Epidermal melanocyte (primary cell): ENCODE results near the gene CLCA4.
"Not testable (repeated sequence)": the region's sequence is repeated elsewhere in the genome, so short reads cannot be mapped to it uniquely, and the experiment has no call there.

Experiments
- DNase-seq: peaks from one replicate; pipeline ENCODE4 v3.0.0; 2011; ENCODE audit warnings: low spot score; ENCODE audit not compliant: insufficient read length

Gene CLCA4

DNA sequence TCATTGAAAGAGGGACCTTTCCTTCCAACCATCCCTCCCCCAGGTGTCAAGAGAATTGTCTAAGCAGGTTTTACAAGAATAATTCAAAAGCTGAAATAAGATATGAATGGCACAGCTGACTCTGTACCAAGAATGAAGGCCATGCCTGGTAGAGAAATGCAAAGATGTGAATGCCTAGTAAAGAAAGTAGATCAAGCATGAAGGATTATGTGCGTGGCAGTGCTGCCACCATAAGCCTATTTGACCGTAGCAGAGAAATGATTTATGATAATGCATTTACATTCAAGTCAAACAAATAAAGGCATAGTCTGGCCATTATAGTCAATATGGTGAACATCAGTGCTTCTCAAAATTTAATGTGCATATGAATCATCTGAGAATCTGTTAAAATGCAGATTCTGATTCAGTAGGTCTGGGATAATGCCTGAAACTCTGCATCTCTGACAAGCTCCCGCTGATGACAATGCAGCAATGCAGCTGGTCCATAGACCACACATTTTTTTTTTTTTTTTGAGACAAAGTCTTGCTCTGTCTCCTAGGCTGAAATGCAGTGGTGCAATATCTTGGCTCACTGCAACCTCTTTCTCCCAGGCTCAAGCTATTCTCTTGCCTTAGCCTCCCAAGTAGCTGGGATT lies 16.6 kb upstream of the CLCA4 start:
- no peak for DNase-seq

DNA sequence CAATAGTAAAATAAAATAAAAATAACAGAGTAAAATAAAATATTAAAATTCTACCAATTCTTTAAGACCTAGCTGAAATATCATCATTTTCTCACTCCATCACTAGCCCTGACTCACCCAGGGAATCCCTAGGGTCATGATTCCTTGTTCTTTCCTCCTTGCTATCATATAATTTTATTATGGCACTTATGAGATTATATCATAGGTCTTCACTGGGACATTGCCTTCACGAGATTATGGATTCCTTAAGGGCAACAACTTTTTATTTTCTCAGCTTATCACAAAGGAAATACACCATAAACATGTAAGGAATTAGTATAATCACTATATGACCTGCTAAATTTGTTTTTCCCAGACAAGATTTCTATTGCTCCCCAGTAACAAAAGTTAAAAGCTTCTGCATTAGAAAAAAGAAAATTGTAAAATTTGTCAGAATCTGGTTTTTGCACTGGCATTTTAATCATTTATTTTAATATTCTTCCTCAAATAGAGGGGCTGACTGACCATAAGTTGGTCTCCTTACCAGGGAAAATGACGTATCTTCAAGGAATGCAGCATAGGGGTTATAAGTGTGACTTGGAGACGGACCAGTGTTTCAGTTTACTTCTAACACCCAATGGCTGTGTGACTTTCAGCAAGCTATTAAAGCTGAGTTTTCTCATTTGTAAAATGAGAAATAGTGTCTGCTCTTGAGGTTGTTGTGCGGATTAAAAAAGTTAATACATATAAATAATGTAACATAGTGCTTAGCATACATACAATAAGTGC lies 8.8 kb upstream of the CLCA4 start:
- no peak for DNase-seq

DNA sequence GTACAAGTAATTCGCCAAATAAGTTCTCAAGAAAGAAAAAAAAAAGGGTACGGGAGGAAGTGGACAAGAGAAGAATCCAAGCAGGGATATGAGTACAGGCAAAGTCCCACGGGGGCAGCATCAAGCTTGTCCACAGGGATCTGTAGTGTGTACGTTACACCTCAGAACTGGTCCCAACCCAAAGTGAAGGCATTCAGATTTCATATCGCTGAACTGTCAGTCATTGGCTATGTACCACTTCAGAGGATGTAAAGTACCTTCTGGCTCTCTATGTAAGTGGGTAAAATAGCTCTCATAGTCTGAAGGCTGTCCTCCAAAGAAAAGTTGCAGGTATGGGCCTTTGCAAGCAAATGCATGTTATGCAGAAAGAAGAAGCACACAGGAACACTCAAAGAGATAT lies 8.1 kb upstream of the CLCA4 start:
- DNase-seq, result no peak

DNA sequence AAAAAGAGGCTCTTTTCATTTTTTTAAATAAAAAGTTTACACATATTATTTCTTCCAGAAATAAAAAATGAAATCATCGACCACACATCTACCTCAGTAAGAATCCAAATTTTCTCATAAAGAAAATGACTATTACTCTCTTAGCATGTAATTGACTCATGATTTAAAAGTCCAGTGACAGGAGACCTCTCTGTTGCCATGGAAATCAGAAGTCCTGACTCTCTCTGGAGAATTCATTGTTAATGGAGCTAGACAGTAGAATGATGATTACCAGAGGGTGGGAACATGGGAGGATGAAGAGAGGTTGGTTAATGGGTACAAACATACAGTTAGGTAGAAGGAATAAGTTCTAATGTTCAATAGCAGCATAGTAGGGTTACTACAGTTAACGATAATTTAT lies 5.0 kb upstream of the CLCA4 start:
- DNase-seq, result no peak

DNA sequence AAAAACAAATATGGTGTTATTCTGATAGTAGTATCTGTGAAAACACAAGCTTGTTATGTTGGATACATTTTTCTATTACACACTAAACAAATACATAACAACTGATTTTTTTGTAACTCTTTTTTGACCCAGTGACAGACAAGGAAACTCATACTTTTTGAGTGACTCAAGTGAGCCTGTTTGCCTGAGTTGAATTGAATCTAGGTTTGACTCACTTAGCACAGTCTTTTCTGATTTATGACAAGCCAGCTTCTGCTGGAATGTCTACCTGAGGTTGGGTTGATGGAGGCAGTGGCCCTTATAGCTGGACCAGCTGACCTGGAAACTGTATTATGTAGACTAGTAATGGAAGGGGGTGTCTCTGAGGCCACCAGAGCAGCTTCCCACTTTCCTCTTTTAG lies 4.2 kb upstream of the CLCA4 start:
- no peak for DNase-seq

DNA sequence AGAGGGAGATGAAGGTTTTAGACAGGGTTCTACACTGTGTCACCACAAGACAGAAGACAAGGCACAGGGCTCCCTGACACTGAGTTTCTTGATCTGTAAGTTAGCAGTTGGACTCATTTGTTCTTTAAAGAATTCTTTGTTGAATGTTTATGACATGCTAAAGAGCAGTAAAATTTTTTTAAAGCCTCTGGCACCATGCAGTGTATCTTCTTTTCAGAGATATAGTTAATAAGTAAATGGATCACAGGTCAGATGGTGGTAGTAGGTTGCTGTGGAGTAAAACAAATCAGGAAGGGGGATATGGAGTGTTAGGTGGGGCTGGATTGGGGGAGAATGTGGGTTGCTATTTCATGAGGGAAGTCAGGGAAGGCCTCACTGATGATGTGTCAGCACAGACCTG lies 2.0 kb downstream of the CLCA4 start:
- DNase-seq, result no peak

DNA sequence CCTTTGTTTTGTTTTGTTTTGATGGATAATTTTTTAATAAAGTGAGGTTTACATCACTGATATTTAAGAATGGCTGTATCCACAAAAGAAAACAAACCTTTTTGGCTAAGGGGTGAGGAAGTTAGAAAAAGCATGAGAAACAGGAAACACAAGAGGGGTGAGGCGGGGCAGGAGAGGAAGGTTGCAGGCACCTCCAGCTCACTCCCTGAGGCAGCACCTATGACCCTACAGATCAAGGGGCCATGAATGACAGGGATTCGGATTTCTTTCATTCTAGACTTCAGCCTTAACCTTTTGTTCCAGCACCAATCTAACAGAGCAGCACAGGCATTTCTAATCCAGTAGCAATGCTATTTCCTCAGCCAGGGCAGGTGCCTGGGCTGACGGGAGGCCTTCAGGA lies 4.4 kb downstream of the CLCA4 start:
- DNase-seq, result no peak

DNA sequence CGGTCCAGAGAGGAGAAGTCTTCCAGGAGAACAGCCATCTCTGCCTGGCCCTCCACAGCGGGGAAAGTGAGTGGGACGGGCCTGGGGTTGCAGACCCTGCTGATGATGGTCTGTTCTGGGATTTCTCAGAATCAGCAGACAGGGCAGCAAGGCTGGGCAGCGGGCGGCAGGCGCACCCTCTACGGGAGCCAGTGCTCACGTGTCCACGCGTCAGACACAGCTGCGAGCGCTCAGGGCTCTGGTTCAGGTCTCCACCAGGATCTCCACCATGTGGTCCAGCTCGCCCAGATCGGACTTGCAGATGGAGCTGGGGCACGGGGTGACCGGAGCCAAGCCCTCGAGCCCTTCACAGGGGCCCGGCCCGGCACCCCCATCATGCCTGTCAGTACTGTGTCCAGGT lies 5.5 kb downstream of the CLCA4 start:
- DNase-seq, result no peak

DNA sequence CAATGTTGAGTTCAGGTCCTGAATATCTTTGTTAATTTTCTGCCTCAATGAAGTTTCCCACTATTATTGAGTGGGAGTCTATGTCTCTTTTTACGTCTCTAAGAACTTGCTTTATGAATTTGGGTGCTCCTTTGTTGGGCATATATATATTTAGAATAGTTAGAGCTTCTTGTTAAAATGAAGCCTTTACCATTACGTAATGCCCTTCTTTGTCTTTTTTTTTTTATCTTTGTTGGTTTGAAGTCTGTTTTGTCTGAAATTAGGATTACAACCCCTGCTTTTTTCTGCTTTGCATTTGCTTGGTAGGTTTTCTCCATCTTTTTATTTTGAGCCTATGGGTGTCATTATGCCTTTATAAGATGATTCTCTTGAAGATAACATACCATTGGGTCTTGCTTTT lies 10.9 kb downstream of the CLCA4 start:
- DNase-seq, result no peak

DNA sequence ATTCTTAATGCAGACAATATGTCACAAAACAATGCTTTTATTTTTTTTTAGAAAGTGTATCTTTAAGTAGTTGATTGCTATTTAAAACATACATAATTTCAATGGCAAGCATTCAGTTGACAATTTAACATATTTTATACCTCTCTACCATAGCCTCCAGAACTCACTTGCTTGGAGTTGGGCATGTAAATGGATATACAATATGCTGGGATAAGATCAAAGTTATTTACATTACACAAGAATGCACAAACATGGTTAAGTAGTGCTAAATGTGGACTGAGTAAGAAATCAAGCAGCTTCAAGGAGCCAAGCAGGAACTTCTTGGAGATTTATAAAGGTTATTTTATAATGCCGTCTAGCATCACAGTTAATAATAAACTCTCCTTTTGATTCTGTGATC lies 17.0 kb downstream of the CLCA4 start:
- DNase-seq, result no peak

DNA sequence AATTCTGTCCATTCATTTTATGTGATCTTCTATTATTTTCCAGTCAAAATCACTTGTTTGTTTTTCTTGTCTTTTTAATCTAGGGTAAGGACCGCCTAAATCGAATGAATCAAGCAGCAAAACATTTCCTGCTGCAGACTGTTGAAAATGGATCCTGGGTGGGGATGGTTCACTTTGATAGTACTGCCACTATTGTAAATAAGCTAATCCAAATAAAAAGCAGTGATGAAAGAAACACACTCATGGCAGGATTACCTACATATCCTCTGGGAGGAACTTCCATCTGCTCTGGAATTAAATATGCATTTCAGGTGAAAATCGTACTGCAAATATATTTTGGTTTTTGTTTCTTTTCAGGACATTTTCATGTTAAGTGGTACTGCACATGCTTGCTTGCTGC lies 20.5 kb downstream of the CLCA4 start:
- DNase-seq, result no peak

DNA sequence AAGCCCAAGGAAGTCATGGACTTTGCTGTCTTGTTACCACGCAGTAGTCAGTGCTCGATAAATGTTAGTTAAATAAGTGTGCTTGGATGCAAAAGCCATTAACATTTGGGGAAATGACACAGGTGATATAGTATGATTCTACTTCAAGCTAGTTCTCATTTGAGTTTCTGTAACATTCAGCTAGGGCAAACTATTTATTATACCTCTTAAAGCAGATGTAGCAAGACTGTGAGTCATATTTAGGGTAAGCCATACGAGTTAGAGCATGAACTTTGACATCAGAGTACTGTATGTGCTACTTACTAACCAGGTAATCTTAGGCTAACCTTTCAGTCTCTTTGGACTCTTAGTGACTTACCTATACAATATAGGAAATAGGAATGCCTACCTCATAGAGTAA lies 21.0 kb downstream of the CLCA4 start:
- DNase-seq, result no peak

DNA sequence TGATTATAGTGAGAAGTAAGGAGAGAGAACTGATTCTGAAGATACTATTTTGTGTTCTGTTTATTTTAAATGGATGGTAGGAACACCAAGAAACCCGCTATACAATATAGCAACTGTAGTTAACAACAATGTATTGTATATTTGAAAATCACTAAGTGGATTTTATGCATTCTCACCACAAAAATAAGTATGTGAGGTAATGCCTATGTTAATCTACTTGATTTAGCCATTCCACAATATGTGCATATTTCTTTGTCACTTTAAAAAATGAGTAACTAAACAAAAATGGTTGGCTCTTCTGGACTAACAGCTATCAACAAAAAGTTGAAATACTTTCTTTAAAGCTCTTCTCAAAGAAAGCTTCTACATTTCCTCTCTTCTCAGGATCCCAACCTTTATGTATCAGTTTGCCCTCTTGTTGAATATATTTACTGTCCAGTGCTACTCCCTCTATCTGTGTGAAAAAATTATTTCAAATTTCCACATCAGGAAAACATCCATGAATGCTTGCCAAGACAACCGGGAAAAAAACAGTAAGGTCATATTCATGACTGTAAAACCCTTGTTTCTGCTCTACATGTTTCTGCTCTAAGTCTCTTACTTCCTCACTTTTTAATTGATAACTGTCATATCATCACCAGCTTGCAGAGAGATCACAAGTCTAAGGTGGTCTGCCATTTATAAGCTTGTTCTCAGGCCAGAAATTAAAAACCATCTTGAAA lies 27.0 kb downstream of the CLCA4 start:
- no peak for DNase-seq

DNA sequence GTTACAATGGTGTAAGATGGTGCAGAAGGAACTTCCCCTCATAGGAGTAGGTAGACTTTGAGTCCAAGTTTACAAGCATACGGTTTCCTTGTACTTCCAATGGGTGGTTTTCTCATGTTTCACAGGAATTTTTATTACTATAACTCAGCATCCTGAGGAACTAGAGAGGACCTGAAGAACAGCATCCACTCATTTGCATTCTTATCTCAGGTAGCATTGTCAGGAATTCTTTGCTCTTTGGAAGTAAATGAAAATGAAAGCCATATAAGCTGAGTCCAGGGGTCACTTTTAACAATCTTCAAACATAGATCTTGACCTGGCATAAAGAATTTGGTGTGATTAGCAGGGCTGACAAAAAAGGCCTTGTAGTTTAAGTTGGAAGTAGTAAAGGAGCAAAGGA lies 34.4 kb downstream of the CLCA4 start:
- DNase-seq, result no peak

DNA sequence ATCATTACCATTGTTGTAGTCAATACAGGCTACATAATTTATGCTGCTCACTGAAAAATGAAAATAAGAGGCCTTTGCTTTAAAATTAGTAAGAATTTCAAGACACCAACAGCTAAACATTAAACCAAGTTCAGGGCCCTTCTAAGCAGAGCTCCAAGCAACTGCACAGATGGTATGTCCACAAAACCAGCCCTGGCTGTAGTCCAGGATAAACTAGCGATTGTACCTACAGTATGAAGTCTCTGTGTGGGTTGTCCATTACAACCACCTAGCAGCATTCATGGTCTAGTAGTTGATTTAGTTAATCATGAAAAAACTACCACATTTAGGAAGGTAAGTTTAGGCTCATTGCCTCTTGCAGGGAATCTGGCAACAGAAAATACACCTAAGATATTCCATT lies 35.3 kb downstream of the CLCA4 start:
- no peak for DNase-seq

DNA sequence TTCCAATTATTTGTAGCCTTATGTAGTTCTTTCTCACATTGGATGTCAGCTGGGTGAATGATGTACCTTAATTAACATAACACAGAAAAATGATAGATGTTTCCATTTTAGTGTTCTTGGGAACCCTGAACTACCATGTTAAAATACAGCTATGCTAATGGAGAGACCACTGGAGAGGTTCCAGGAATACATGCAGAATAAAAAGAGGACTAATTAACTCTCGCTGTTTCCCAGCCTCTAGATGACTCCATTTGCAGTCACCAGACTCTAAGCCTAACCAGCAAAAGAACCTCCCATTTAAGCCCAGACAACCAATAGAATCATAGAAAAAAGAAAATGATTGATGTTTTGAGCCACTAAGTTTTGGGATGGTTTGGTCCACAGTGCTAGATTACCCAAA lies 36.2 kb downstream of the CLCA4 start:
- DNase-seq, result no peak

DNA sequence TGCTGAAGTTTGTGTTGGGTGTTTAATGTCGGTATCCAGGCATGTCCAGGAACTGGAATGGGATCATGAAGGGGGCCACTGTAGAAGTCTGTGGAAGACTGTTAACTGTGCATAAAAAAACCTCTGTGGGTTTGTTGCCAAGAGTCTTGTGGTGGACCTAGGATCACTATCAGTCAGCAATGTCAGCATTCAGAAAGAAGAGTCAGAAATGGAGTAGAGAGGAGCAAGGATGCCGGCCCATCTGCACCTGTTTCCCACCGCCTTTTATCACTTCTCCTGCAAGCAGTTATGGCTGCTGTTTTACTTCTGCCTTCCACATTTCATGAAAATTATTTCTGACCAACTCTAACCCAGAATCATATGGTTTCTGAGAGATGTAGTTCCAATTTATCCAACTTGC lies 36.7 kb downstream of the CLCA4 start:
- DNase-seq, result no peak

DNA sequence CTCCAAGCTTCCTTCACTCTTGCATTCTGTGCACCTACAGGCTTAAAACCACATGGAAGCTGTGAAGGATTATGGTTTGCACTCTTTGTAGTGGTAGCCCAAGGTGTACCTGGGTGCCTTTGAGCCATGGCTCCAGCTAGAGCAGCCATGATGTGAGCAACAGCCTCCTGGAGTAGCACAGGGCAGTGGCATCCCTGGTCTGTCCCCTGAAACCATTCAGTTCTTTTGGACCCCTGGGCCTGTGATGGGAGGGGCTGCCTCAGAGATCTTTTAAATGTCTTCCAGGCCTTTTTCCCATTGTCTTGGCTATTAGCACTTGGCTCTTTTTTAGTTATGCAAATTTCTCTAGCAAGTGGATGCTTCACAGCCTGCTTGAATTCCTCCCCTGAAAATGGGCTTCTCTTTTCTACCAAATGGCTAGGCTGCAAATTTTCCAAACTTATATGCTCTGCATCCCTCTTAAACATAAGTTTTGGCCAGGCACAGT lies 47.4 kb downstream of the CLCA4 start:
- DNase-seq, result no peak

DNA sequence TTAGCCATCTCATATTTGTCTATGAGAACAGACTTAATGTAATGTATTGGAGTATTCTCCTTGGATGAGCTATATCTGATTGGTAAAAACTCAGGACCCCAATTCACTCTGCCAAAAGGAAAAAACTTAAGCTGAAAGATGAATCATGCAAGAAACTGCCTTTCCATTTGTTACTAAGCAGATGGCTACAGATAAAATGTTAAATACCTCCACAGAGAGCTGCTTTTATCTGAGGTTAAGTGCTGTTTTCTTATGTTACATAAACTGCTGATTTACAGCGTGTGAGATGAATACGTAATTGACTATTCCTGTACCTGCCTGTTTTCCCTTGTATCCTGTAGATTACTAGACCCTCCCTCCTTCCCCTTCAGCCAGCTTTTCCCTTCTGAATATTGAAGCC lies 49.3 kb downstream of the CLCA4 start:
- no peak for DNase-seq

DNA sequence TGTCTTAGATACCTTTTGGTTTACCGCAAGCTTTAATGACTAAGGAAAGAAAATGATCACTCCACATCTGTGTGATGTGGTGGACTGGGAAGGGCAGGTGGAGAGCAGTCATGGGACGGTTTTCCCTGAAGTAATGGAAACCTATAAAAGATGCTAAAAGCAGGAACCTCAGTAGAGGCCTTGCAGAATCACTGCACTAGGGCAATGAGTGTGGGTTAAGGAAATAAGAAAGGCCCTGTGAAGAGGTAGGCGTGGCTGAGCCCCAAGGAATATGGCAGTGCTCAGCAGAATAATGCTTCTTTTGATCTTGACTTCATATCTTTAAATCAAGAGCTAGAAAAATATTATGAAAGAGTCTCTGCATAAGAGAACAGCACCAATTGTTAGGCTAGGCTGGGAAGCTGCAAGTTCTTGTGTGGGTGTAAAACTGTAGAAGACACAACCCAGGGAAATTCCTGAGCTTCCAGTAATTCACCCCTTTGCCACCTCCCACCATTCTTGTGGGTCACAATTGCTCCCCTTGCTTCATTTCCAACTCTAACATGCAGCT lies 49.9 kb downstream of the CLCA4 start:
- DNase-seq, result peak; percentile 23

DNA sequence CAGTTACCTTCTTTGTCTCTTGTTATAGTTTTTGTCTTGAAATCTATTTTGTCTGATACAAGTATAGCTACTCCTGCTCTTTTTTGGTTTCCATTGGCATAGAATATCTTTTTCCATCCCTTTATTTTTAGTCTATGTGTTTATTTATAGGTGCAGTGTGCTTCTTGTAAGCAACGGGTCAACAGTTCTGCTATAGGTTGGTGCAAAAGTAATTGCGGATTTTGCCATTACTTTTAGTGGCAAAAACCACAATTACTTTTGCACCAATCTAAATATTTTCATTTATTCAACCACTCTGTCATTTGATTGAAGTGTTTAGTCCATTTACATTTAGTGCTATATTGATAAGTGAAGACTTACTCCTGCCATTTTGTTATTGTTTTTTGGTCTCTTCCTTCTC lies 59.2 kb downstream of the CLCA4 start:
- not testable (repeated sequence) for DNase-seq

DNA sequence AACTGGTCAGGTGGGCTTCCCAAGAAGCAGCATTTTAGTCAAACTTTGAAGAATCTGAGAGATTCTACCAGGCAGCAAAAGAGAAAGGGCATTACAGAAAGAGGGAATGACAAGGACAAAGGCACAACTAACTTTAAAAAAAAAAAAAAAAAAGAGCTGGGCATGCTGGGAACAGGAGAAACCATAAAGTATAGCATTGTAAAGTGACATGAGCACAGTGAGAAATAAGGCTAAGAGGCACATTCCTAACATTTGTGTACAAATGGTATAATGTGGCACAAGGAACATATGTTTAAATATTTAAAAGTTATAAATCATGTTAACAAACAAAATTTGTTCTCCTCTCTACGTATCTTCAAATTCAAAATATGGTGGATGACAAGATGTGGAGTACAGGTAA lies 69.6 kb downstream of the CLCA4 start:
- no peak for DNase-seq
